ENCODE measurements around the gene CCL3. TPM values are rescaled to one million over a fixed set of nuclear protein-coding genes. Genes with fewer than 3 reads are reported as not detected.

Gene CCL3
- total RNA-seq: not detected
- long read RNA-seq, partial matches to known transcripts: 0 of 1 reads
- long read RNA-seq, other reads (novel, unspliced or antisense): 1 of 1 reads

- Histone ChIP-seq H3K27me3 (ENCODE audit: low read depth) (peaks cover 40% of the 10 kb centered on the region), H3K36me3 (no peaks in the 10 kb centered on the region), H3K4me3 (no peak within 1 kb of the TSS), H3K4me1 (no peaks in the 10 kb centered on the region), H3K27ac (replicated peaks) (no peak within 1 kb of the TSS), H3K9me3 (replicated peaks) (no peaks in the 10 kb centered on the region)
- TF ChIP-seq CTCF (IDR thresholded peaks at IDR 0.05; ENCODE audit: borderline replicate concordance): no peak
- DNase-seq: no peak
- intact Hi-C loops (cut with micrococcal nuclease): loop anchor here (10.0 kb wide), 1 partner anchor 45 kb away; no protein-coding TSS in a partner anchor
Observed at GRCh38 chr17:36089888-36090836, at the start of gene CCL3. CCL3 (minus strand) TSS chr17:36090143; CDS start chr17:36090058, 85 bp downstream.

GRCh38 chr17:36136439-36136838, 46.5 kb upstream of the CCL3 start:
- Histone ChIP-seq H3K27ac (replicated peaks) (no peak overlapping the region), H3K4me1 (no peaks in the 10 kb centered on the region), H3K9me3 (replicated peaks) (no peaks in the 10 kb centered on the region), H3K36me3 (no peaks in the 10 kb centered on the region), H3K4me3 (no peak overlapping the region), H3K27me3 (ENCODE audit: low read depth) (peaks cover 38% of the 10 kb centered on the region)
- no peak for DNase-seq
- intact Hi-C loops (cut with micrococcal nuclease): no loop called here
- TF ChIP-seq CTCF (IDR thresholded peaks at IDR 0.05; ENCODE audit: borderline replicate concordance): no peak

- Histone ChIP-seq H3K4me3 (no peak overlapping the region), H3K9me3 (replicated peaks) (no peaks in the 10 kb centered on the region), H3K4me1 (no peaks in the 10 kb centered on the region), H3K27me3 (ENCODE audit: low read depth) (peaks cover 35% of the 10 kb centered on the region), H3K27ac (replicated peaks) (no peak overlapping the region), H3K36me3 (no peaks in the 10 kb centered on the region)
- no peak for DNase-seq
- no peak for TF ChIP-seq CTCF (IDR thresholded peaks at IDR 0.05; ENCODE audit: borderline replicate concordance)
- intact Hi-C loops (cut with micrococcal nuclease): no loop called here
Observed at GRCh38 chr17:36136036-36136435, 46.1 kb upstream of the CCL3 start.

GRCh38 chr17:36135465-36135864, 45.5 kb upstream of the CCL3 start:
- no peak for TF ChIP-seq CTCF (IDR thresholded peaks at IDR 0.05; ENCODE audit: borderline replicate concordance)
- intact Hi-C loops (cut with micrococcal nuclease): no loop called here

GRCh38 chr17:36133602-36134236, 43.8 kb upstream of the CCL3 start:
- no peak for TF ChIP-seq CTCF (IDR thresholded peaks at IDR 0.05; ENCODE audit: borderline replicate concordance)
- Histone ChIP-seq H3K27me3 (ENCODE audit: low read depth) (peaks cover 32% of the 10 kb centered on the region), H3K4me3 (no peak overlapping the region), H3K36me3 (no peaks in the 10 kb centered on the region), H3K27ac (replicated peaks) (no peak overlapping the region), H3K4me1 (no peaks in the 10 kb centered on the region), H3K9me3 (replicated peaks) (no peaks in the 10 kb centered on the region)
- intact Hi-C loops (cut with micrococcal nuclease): no loop called here
- no peak for DNase-seq

More at GRCh38 chr17:36135465-36135864, 45.5 kb upstream of the CCL3 start:
- Histone ChIP-seq H3K9me3 (replicated peaks) (no peaks in the 10 kb centered on the region), H3K4me1 (no peaks in the 10 kb centered on the region), H3K27ac (replicated peaks) (no peak overlapping the region), H3K27me3 (ENCODE audit: low read depth) (peaks cover 32% of the 10 kb centered on the region), H3K36me3 (no peaks in the 10 kb centered on the region), H3K4me3 (no peak overlapping the region)
- DNase-seq: no peak

Measured in left ventricle myocardium inferior (tissue), 1 donor.